ENCODE results near the gene OLFML2A.

Gene OLFML2A

DNA sequence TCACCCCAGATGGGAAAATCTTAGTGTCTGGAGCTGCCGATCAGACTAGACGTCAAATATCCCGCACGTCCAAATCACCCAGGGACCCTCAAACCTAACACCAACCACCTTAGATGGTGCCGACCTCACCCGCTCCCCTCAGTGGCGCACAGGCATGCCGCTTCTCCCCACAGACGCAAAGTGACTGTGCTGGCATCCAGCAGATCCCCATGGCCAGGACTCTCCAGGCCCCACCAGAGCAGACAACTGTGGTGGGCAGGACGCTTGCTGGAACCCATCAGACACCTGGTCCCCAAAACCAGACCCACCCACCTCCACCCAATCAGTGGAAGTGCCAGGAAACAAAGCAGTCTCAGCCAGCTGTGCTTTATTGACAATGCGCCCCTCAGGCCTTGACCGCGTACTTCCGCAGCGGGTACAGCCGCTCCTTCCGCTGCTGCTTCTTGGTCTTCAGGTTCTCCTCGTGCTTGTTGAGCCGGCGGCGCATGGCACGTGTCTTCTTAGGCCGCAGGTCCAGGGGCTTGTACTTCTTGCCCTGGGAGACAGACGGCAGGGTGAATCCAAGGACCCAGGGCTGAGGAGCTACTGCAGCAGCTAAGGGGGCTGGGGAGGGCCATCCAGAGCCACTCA, 80.7 kb downstream of the OLFML2A start:
- no peak for DNase-seq

GRCh38 chr9:124858330-124859046, 81.6 kb downstream of the OLFML2A start:
- no peak for DNase-seq

- no peak for DNase-seq
These were observed 83.1 kb downstream of the OLFML2A start for GRCh38 chr9:124859803-124860581.

- no peak for DNase-seq
These were observed 83.8 kb downstream of the OLFML2A start for GRCh38 chr9:124860582-124861341.

- DNase-seq = peak; percentile 91 to 94 (median 93)
These were observed 84.7 kb downstream of the OLFML2A start, which contains the start of the genes ARPC5L and RPL35 for GRCh38 chr9:124861342-124862229. Gene ARPC5L, plus strand, starts transcription at chr9:124862130. Its CDS starts 7,161 bp downstream, at chr9:124869291. Gene RPL35, minus strand, starts transcription at chr9:124861957. Its CDS starts 45 bp downstream, at chr9:124861912.

- no peak for DNase-seq
These were observed 86.5 kb downstream of the OLFML2A start for GRCh38 chr9:124863371-124863871.
